Keratinocyte (primary cell): ENCODE results near the gene ASXL2. TPM values are rescaled to one million over a fixed set of nuclear protein-coding genes. Genes with fewer than 3 reads are reported as not detected.

ENCODE experiments used
- DNase-seq: peaks from one replicate; pipeline ENCODE4 v3.0.0-alpha.2; 2011; ENCODE audit warnings: low read depth, missing footprints, low spot score
- FAIRE-seq: peaks from 2 replicates; lab custom pipeline; 2011; peaks lifted over from hg19 to GRCh38; lab: Jason Lieb, UNC
- H2AFZ ChIP-seq: 2 replicates; pipeline ENCODE4 v1.6.0; 2012; ENCODE audit warnings: low read length, control low read depth, inconsistent platforms; ENCODE audit not compliant: control insufficient read depth
- H3K27ac ChIP-seq: 2 replicates; pipeline ENCODE4 v1.5.1; 2011; ENCODE audit warnings: low read length; ENCODE audit not compliant: control insufficient read depth, insufficient read depth
- H3K27me3 ChIP-seq: 3 replicates; pipeline ENCODE4 v1.6.0; 2011; ENCODE audit warnings: low read length; ENCODE audit not compliant: control insufficient read depth, insufficient read depth; ENCODE audit errors: extremely low read depth
- H3K36me3 ChIP-seq, 2 experiments: 2 replicates in 1 of 2; 3 replicates in 1 of 2; pipeline ENCODE4 v1.5.1; 2011; ENCODE audit warnings: low read length in 2 of 2, mild to moderate bottlenecking in 1 of 2; ENCODE audit not compliant: control insufficient read depth in 2 of 2, insufficient read depth in 2 of 2; ENCODE audit errors: extremely low read depth in 1 of 2
- H3K4me1 ChIP-seq: 3 replicates; pipeline ENCODE4 v1.5.1; 2011; ENCODE audit warnings: low read length; ENCODE audit not compliant: control insufficient read depth, insufficient read depth; ENCODE audit errors: extremely low read depth
- H3K4me2 ChIP-seq: 3 replicates; pipeline ENCODE4 v1.6.0; 2011; ENCODE audit warnings: low read depth, low read length; ENCODE audit not compliant: control insufficient read depth, insufficient read depth; ENCODE audit errors: extremely low read depth
- H3K4me3 ChIP-seq, 3 experiments: fragments of 200-600 bp in 1 of 3; sonication (generic) in 1 of 3; 2 replicates in 2 of 3; 3 replicates in 1 of 3; pipeline ENCODE4 v1.5.1; 2011 to 2016; ENCODE audit warnings: low read length in 3 of 3, mild to moderate bottlenecking in 3 of 3, control low read depth in 2 of 3, inconsistent platforms in 1 of 3, low read depth in 1 of 3, mixed read lengths in 1 of 3, mixed run types in 1 of 3, moderate library complexity in 1 of 3; ENCODE audit not compliant: control insufficient read depth in 2 of 3, insufficient read depth in 2 of 3; ENCODE audit errors: extremely low read depth in 1 of 3
- H3K79me2 ChIP-seq: 2 replicates; pipeline ENCODE4 v1.6.0; 2012; ENCODE audit warnings: low read length; ENCODE audit not compliant: control insufficient read depth, insufficient read depth
- H3K9ac ChIP-seq: 3 replicates; pipeline ENCODE4 v1.6.0; 2011; ENCODE audit warnings: low read length; ENCODE audit not compliant: control insufficient read depth, insufficient read depth; ENCODE audit errors: extremely low read depth
- H3K9me1 ChIP-seq: 3 replicates; pipeline ENCODE4 v1.6.0; 2011; ENCODE audit warnings: low read length; ENCODE audit not compliant: control insufficient read depth, insufficient read depth; ENCODE audit errors: extremely low read depth
- H3K9me3 ChIP-seq: 2 replicates; pipeline ENCODE4 v1.5.1; 2012; ENCODE audit warnings: low read depth, low read length; ENCODE audit not compliant: control insufficient read depth
- H4K20me1 ChIP-seq: 3 replicates; pipeline ENCODE4 v1.6.0; 2011; ENCODE audit warnings: low read length; ENCODE audit not compliant: control insufficient read depth, insufficient read depth; ENCODE audit errors: extremely low read depth
- EZH2 ChIP-seq: IDR thresholded peaks from one replicate; pipeline ENCODE4 v1.6.1; 2012; ENCODE audit warnings: inconsistent platforms, mild to moderate bottlenecking, low read length, moderate library complexity
- dilution Hi-C: fragments of 300-500 bp; cut with MboI; formaldehyde crosslinking; loops from one replicate; pipeline ENCODE4 v1.7.0; 2020; ENCODE audit warnings: low sequenced_read_pairs; ENCODE audit not compliant: extremely low pct_ligation_motif_present
- polyA plus RNA-seq, 5 experiments: library from polyadenylated mRNA; depleted of rRNA in 3 of 5; stranded (reverse) in 3 of 5; stranded (forward) in 1 of 5; unstranded in 1 of 5; fragments of >200 nt; gene quantifications; 1 replicate in 1 of 5; 2 replicates in 3 of 5; 3 replicates in 1 of 5; pipeline versions ENCODE4 v1.2.1 to v1.2.3, GENCODE V29; 2011 to 2012; ENCODE audit warnings: missing spikeins in 2 of 5, low read depth in 1 of 5, low replicate concordance in 1 of 5
- TF ChIP-seq, protein P1 (sequence below), 3 experiments: IDR thresholded peaks in 1 of 3; conservative IDR thresholded peaks in 1 of 3; optimal IDR thresholded peaks in 1 of 3; 2 replicates in 2 of 3; 3 replicates in 1 of 3; pipeline versions ENCODE3 to v1.5.1; 2011; ENCODE audit warnings: low read length in 3 of 3, mild to moderate bottlenecking in 3 of 3, moderate library complexity in 2 of 3, control low read depth in 1 of 3, inconsistent platforms in 1 of 3; ENCODE audit not compliant: insufficient read depth in 2 of 3; ENCODE audit errors: extremely low read depth in 1 of 3

Gene ASXL2
- polyA plus RNA-seq, 1 donor (not counting 4 experiments of a cell fraction or from before 2014, with no cell fraction given) = 12.5 TPM

DNA sequence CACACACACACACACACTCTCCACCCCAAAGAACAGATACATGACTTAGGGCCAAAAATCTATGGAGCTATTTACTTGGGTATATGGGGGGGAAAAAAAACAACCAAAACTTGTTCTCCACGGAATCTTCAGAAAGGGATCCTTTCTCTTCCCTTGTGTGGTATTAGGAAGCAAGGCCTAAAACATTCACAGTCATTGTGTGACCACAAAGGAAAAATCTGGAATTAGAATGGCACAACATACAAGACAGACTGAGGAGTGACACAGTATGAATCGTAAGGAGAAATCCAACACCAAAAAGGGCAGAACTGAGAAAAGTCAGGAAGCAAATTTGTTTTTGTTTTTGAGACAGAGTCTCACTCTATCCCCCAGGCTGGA lies 70.3 kb downstream of the ASXL2 start:
- H3K79me2 ChIP-seq = peaks cover 10% of the 10 kb centered on the region
- peaks cover 8 to 13% of the 10 kb centered on the region in 2 experiments for H3K36me3 ChIP-seq
- DNase-seq = no peak
- peaks cover 5% of the 10 kb centered on the region for H3K4me1 ChIP-seq
- no peak overlapping the region for H3K27ac ChIP-seq
- H3K4me2 ChIP-seq = no peak overlapping the region
- no peak overlapping the region for H3K9ac ChIP-seq
- no peak for TF ChIP-seq EZH2
- TF ChIP-seq, protein P1, sequence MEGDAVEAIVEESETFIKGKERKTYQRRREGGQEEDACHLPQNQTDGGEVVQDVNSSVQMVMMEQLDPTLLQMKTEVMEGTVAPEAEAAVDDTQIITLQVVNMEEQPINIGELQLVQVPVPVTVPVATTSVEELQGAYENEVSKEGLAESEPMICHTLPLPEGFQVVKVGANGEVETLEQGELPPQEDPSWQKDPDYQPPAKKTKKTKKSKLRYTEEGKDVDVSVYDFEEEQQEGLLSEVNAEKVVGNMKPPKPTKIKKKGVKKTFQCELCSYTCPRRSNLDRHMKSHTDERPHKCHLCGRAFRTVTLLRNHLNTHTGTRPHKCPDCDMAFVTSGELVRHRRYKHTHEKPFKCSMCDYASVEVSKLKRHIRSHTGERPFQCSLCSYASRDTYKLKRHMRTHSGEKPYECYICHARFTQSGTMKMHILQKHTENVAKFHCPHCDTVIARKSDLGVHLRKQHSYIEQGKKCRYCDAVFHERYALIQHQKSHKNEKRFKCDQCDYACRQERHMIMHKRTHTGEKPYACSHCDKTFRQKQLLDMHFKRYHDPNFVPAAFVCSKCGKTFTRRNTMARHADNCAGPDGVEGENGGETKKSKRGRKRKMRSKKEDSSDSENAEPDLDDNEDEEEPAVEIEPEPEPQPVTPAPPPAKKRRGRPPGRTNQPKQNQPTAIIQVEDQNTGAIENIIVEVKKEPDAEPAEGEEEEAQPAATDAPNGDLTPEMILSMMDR (optimal IDR thresholded peaks at IDR 0.05 in 1 of 3, IDR thresholded peaks at IDR 0.05 in 1 of 3, conservative IDR thresholded peaks at IDR 0.05 in 1 of 3; ENCODE audit: extremely low read depth in 1 of 3, insufficient read depth in 2 of 3, low read length in 3 of 3) = no peak
- H3K9me3 ChIP-seq = no peaks in the 10 kb centered on the region
- dilution Hi-C loops = no loop called here
- H3K9me1 ChIP-seq = no peaks in the 10 kb centered on the region
- H4K20me1 ChIP-seq = no peaks in the 10 kb centered on the region
- no peak overlapping the region for H2AFZ ChIP-seq
- FAIRE-seq = no peak
- H3K4me3 ChIP-seq = no peak overlapping the region
- no peaks in the 10 kb centered on the region for H3K27me3 ChIP-seq

DNA sequence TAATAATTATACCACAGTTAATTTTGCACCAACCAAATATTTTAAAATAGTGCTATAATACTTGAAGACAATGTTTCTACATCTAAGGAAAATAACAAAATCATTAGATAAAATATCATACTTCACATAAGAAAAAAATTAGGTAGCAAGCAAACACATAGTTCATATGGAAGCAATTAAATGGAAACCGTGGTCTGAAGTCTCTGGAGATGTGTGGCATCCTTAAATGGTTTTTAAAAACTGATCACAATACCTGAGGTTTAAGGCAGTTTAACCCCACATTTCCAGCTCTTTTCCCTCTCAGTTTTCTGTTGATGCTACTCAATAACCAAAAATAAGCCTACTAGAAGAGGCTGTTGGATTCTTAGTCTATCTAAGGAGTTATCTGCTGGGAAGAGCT lies 71.3 kb downstream of the ASXL2 start:
- dilution Hi-C loops = no loop called here

More for the DNA sequence above, 71.3 kb downstream of the ASXL2 start:
- H3K79me2 ChIP-seq = peaks cover 1% of the 10 kb centered on the region
- H3K4me2 ChIP-seq = no peak overlapping the region
- H3K27ac ChIP-seq = no peak overlapping the region
- no peaks in the 10 kb centered on the region for H4K20me1 ChIP-seq
- DNase-seq (no peak), FAIRE-seq (no peak)
- H3K36me3 ChIP-seq = peaks cover 8 to 13% of the 10 kb centered on the region in 2 experiments
- no peaks in the 10 kb centered on the region for H3K9me1 ChIP-seq
- TF ChIP-seq, protein P1 (optimal IDR thresholded peaks at IDR 0.05 in 1 of 3, IDR thresholded peaks at IDR 0.05 in 1 of 3, conservative IDR thresholded peaks at IDR 0.05 in 1 of 3; ENCODE audit: extremely low read depth in 1 of 3, insufficient read depth in 2 of 3, low read length in 3 of 3) = no peak
- TF ChIP-seq EZH2 = no peak
- no peak overlapping the region for H3K4me3 ChIP-seq
- H3K9me3 ChIP-seq = no peaks in the 10 kb centered on the region
- no peak overlapping the region for H2AFZ ChIP-seq
- H3K27me3 ChIP-seq = no peaks in the 10 kb centered on the region
- peaks cover 5% of the 10 kb centered on the region for H3K4me1 ChIP-seq
- no peak overlapping the region for H3K9ac ChIP-seq
